ENCODE measurements around the gene DPF1.

- no peak for TF ChIP-seq CTCF (IDR thresholded peaks at IDR 0.05; ENCODE audit: poor library complexity)
- TF ChIP-seq EZH2 (IDR thresholded peaks at IDR 0.05; ENCODE audit: borderline replicate concordance): no peak
- TF ChIP-seq EZH2phosphoT487 (IDR thresholded peaks at IDR 0.05; ENCODE audit: low read depth, severe bottlenecking, unreplicated experiment): no peak
Observed at GRCh38 chr19:38213911-38214625, 10.0 kb downstream of the DPF1 start.
